GM21786 (cell line): ENCODE measurements around the gene PPP1R26.

Experiments used
- ATAC-seq: cut with Tn5 transposase; IDR thresholded peaks from one replicate; pipeline ENCODE4 v1.9.1; 2021; ENCODE audit not compliant: unreplicated experiment

The PPP1R26 gene

DNA sequence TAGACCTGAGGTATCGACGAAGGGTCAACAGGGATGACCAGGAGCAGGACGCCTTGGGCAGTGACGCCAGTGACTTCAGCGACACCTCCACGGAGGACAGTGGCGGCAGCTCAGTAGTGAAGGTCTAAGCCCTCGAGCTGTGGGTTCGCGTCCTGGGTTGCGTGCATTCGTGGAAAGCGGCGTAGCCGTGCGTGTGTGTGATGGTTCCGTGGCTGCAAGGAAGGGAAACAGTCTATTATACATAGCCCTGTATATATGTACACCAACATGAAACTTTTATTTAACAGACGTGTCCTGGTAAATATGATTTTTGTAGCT, 8.4 kb downstream of the PPP1R26 start:
- no peak for ATAC-seq

GRCh38 chr9:135488527-135488926, 8.9 kb downstream of the PPP1R26 start:
- no peak for ATAC-seq

- no peak for ATAC-seq
These were observed 9.8 kb downstream of the PPP1R26 start for GRCh38 chr9:135489188-135489906.

GRCh38 chr9:135490166-135490870, 10.7 kb downstream of the PPP1R26 start:
- ATAC-seq: no peak

DNA sequence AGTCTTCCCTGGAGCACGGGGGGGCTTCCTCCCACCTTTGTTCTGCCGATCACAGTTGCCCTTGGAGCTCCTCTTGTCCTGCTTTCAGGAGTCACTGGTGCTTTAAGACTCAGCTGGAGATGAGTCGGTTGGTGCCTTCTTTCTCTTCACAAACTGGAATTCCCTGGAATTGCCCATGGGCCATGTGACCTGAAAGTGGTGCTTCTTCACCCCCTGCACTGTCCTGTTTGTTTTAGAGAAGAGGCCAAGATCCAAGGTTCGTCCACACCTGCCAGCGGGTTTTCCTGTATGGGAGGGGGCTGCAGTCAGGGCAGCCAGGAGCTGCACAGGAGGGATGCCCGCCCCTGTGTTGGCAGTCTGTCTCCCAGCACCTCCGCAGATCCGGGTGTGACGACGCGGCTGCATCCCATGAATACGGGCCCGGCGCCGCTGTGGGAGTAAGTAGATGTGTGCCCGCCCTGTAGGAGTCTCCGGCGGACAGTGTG, 11.4 kb downstream of the PPP1R26 start:
- ATAC-seq: no peak

GRCh38 chr9:135491764-135492163, 12.2 kb downstream of the PPP1R26 start:
- ATAC-seq: no peak

DNA sequence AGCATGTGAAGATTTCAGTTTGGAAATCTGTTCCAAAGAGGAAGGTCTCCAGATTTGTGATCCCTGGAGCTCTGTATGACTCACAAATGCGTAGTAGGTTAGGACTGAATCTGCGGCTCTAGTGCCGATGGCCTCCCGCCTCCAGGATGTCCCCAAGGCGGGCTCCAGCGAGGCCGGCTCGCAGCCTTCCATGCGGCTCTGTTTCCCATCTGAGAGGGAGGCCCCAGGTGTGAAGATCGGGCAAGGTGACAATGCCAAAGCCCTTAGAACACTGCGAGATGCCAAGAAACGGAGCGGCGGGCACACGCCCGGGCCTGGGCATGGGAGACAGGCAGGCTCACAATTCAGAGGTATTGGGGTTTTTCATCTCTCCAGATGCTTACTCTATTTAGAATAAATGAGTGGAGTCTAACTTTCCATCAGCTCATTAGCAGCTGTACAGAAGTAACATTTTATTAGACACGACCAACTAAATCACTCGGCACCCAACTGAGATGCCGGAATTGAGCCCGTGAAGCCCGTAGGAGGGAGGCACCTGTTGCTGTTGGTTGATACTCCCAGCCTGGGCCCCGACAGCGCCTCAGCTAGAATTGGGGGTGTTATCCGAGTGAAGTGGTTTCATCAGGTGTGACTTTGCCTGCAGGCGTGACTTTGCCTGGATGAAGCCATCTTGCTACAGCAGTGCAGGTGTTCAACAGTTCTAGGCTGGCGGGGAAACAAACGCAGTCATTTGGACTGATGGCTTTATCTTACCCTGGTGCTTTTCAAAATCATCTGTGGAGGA, 13.5 kb downstream of the PPP1R26 start:
- ATAC-seq: no peak

GRCh38 chr9:135494791-135495559, 15.4 kb downstream of the PPP1R26 start:
- no peak for ATAC-seq

- no peak for ATAC-seq
These were observed 19.0 kb downstream of the PPP1R26 start for GRCh38 chr9:135498381-135499126.

- ATAC-seq: peak; percentile 50
These were observed 19.9 kb downstream of the PPP1R26 start for GRCh38 chr9:135499326-135500070.

DNA sequence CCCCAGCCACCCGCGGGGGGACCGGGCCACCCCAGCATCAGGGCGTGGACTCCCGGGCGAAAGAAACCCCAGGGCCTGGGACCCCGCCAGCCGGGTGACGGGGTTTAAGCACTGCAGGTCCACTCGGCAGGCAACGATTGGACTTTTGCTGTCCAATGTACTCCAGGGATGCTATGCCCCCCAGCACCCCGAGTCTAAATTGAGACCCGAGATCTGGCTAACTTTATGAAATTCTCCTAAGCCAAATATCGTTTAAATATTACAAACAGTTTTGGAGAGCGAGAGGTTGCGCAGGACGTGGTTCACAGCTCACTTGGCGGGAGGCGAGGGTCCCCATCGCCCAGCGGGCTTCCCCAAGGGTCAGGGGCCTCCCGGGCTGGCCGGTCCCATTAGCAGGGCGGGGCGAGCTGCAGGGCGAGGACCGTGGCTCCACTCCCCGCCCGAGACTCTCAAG, 20.5 kb downstream of the PPP1R26 start:
- ATAC-seq: peak; percentile 4

DNA sequence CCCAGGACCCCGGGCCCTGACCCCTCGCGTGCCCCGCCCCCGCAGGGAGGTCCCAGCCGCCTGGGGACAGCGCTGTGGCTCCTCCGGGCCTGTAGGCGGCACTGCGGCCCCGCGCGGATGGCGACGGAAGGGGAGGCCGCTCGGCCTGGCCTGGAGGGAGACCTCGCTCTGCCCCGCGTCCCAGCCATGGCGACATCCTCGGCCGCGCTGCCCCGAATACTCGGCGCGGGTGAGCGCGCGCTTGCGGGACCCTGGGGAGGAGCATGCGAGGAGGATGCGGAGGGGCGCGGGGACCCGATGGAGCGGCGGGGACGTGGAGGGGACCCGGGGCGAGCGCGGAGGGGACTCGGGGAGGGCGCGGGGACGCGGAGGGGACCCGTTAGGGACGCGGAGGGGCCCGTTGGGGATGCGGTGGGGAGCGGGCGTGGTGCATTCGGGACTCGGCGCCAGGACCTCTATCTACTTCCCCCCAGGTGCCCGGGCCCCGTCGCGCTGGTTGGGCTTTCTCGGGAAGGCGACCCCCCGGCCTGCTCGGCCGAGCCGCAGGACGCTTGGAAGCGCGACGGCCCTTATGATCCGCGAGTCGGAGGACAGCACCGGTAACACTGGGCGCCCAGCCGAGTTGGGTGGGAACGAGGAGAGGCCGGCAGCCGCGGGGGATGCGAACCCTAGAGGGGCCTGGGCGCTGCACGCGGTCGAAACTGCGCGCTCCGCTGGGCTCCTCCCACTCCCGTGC, 21.1 kb downstream of the PPP1R26 start, which contains the start of gene MRPS2:
Gene MRPS2 (plus strand): TSS at position 158 of the 736 bp plus-strand sequence. CDS start 29 bp downstream, at position 187.
- ATAC-seq: peak; percentile 71

DNA sequence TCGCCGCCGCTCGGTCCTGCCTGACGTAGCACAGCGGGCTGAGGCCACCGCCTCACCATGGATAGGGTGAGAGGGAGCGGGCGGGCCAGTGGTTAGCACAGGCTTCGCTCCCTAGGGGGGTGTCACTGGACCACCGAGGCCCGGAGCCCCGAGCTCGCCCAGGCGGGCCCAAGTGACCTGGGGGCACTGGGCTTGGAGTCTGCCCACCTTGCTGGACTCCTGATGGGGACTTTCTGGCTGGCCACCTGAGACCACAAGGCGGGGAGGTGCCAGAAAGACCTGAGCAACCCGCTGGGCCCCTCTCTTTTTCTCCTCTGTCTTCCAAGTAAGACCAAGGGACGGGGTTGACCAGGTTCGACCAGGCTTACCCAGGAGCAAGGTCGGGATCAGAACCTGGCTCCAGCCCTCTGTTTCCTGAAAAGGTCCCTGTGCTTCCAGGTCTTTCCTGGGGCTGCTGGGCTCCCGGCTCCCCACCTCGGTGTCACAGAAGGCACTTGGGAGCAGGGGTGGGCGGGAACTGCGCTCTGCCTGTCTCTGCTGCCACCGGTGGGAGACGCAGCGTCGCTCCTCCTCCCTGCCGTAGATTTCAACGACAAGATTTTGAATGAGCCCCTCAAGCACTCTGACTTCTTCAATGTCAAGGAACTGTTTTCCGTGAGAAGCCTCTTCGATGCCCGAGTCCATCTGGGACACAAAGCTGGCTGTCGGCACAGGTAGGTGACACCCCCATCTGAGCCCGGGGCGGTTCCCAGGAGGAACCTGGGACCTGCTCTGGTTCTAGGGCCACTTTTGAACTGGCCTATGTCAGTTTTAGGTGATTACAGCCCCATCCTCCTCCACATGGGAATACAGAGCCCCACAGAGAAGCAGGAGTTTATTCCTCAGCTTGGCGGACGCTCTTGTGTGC, 21.9 kb downstream of the PPP1R26 start:
- ATAC-seq: no peak

- no peak for ATAC-seq
These were observed 22.7 kb downstream of the PPP1R26 start for GRCh38 chr9:135502168-135502872.

DNA sequence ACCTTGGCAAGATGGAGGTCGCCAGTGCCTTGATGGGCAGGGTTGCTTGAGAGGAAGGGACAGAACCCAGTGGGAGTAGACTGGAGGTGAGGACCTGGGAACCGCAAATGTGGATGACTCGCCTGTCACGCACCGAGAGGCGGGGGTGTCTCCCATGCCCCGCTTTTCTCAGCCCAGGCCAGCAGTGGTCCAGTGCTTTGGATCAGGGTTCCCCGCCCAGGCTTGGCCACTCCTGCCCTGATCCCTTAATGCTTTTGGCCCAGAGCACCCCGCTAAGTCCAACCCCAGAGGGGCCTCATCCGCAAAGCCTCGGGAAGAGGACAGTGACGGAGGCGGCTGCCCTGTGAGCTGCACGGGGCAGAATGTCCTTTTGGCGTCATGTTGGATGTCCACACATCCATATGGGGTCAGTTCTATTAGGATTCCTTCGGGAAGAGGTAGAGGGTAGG, 23.3 kb downstream of the PPP1R26 start:
- ATAC-seq: no peak

DNA sequence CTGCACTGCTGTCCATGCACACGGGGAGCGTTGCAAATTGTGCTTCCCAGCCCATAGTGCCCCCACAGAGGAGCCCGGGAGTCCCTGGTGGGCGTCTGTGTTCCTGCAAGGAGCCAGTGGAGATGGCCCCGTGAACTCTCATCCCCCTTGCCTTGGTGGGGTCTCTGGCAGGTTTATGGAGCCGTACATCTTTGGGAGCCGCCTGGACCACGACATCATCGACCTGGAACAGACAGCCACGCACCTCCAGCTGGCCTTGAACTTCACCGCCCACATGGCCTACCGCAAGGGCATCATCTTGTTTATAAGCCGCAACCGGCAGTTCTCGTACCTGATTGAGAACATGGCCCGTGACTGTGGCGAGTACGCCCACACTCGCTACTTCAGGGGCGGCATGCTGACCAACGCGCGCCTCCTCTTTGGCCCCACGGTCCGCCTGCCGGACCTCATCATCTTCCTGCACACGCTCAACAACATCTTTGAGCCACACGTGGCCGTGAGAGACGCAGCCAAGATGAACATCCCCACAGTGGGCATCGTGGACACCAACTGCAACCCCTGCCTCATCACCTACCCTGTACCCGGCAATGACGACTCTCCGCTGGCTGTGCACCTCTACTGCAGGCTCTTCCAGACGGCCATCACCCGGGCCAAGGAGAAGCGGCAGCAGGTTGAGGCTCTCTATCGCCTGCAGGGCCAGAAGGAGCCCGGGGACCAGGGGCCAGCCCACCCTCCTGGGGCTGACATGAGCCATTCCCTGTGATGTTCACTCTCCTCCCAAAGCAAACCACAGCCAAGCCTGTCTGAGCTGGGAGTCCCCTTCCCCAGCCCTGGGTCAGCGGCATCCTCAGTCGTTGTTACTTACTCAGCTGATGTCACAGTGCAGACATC, 24.0 kb downstream of the PPP1R26 start:
- no peak for ATAC-seq
